Activated CD4-positive, alpha-beta T cell treated with anti-CD3 and anti-CD28 coated beads, Interleukin-2, amount 50 U/mL, for 24 hours (primary cell): ENCODE results near the gene SPATA31D3.
"Not testable (repeated sequence)": the region's sequence is repeated elsewhere in the genome, so short reads cannot be mapped to it uniquely, and the experiment has no call there.

Source experiments
- DNase-seq, 2 donors: peaks; one replicate each; pipeline ENCODE4 v3.0.0-alpha.2; 2020; ENCODE audit warnings: low read depth in 1 of 2, low spot score in 1 of 2

SPATA31D3 gene

GRCh38 chr9:81943393-81943792, at the start of gene SPATA31D3:
Gene SPATA31D3, plus strand, starts transcription at chr9:81943500. Its CDS starts 86 bp downstream, at chr9:81943586.
- not testable (repeated sequence) for DNase-seq

GRCh38 chr9:81893929-81894328, 49.4 kb upstream of the SPATA31D3 start:
- DNase-seq: no peak

- DNase-seq: no peak
Observed at GRCh38 chr9:81894891-81895290, 48.4 kb upstream of the SPATA31D3 start.

GRCh38 chr9:81896070-81896469, 47.2 kb upstream of the SPATA31D3 start:
- DNase-seq: no peak

GRCh38 chr9:81898851-81899250, 44.4 kb upstream of the SPATA31D3 start:
- DNase-seq: no peak

- DNase-seq: no peak
Observed at GRCh38 chr9:81902196-81902595, 41.1 kb upstream of the SPATA31D3 start.

GRCh38 chr9:81902626-81903025, 40.7 kb upstream of the SPATA31D3 start:
- no peak for DNase-seq

- DNase-seq: no peak
Observed at GRCh38 chr9:81906671-81907070, 36.6 kb upstream of the SPATA31D3 start.

GRCh38 chr9:81912135-81912534, 31.2 kb upstream of the SPATA31D3 start:
- no peak for DNase-seq

GRCh38 chr9:81915801-81916505, 27.3 kb upstream of the SPATA31D3 start:
- DNase-seq: no peak

- DNase-seq: not testable (repeated sequence)
Observed at GRCh38 chr9:81918507-81918906, 24.8 kb upstream of the SPATA31D3 start.

GRCh38 chr9:81928305-81928704, 15.0 kb upstream of the SPATA31D3 start, which contains the start of gene SPATA31D4:
Gene SPATA31D4, plus strand, starts transcription at chr9:81928428. Its CDS starts 86 bp downstream, at chr9:81928514.
- not testable (repeated sequence) for DNase-seq

- DNase-seq: not testable (repeated sequence)
Observed at GRCh38 chr9:81930147-81930546, 13.2 kb upstream of the SPATA31D3 start.

- DNase-seq: not testable (repeated sequence)
Observed at GRCh38 chr9:81933547-81933946, 9.8 kb upstream of the SPATA31D3 start.

GRCh38 chr9:81948650-81949049, 5.3 kb downstream of the SPATA31D3 start:
- not testable (repeated sequence) for DNase-seq

- DNase-seq: no peak
Observed at GRCh38 chr9:81953096-81953495, 9.8 kb downstream of the SPATA31D3 start.

- no peak for DNase-seq
Observed at GRCh38 chr9:81955625-81956024, 12.3 kb downstream of the SPATA31D3 start.

GRCh38 chr9:81964218-81965171, 21.2 kb downstream of the SPATA31D3 start:
- DNase-seq: no peak

GRCh38 chr9:81968026-81968425, 24.7 kb downstream of the SPATA31D3 start:
- DNase-seq: no peak

- no peak for DNase-seq
Observed at GRCh38 chr9:81969971-81970370, 26.7 kb downstream of the SPATA31D3 start.

GRCh38 chr9:81971727-81972126, 28.4 kb downstream of the SPATA31D3 start:
- DNase-seq: no peak

GRCh38 chr9:81974764-81975163, 31.5 kb downstream of the SPATA31D3 start:
- DNase-seq: no peak
